ENCODE measurements around the gene ABCA8.

GRCh38 chr17:68820825-68821481, 134.2 kb downstream of the ABCA8 start:
- TF ChIP-seq CTCF (IDR thresholded peaks at IDR 0.05) (no peak), POLR2AphosphoS5 (IDR thresholded peaks at IDR 0.05) (no peak)

All from gastroesophageal sphincter (tissue), 3 donors.